ENCODE data around the gene SLC24A4. TPM values are rescaled to one million over a fixed set of nuclear protein-coding genes. Genes with fewer than 3 reads are reported as not detected.

SLC24A4 gene
- total RNA-seq, 1 experiment from 2014 or later: not detected

GRCh38 chr14:92341791-92342190 lies 18.8 kb downstream of the SLC24A4 start:
- H2AFZ ChIP-seq (ENCODE audit: low read length): no peak overlapping the region
- intact Hi-C loops (cut with micrococcal nuclease): no loop called here
- H3K4me1 ChIP-seq (ENCODE audit: insufficient read depth, low read length): no peaks in the 10 kb centered on the region
- no peak for TF ChIP-seq EZH2phosphoT487 (IDR thresholded peaks at IDR 0.05; ENCODE audit: borderline replicate concordance, low read length)
- TF ChIP-seq, protein P1, sequence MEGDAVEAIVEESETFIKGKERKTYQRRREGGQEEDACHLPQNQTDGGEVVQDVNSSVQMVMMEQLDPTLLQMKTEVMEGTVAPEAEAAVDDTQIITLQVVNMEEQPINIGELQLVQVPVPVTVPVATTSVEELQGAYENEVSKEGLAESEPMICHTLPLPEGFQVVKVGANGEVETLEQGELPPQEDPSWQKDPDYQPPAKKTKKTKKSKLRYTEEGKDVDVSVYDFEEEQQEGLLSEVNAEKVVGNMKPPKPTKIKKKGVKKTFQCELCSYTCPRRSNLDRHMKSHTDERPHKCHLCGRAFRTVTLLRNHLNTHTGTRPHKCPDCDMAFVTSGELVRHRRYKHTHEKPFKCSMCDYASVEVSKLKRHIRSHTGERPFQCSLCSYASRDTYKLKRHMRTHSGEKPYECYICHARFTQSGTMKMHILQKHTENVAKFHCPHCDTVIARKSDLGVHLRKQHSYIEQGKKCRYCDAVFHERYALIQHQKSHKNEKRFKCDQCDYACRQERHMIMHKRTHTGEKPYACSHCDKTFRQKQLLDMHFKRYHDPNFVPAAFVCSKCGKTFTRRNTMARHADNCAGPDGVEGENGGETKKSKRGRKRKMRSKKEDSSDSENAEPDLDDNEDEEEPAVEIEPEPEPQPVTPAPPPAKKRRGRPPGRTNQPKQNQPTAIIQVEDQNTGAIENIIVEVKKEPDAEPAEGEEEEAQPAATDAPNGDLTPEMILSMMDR (conservative IDR thresholded peaks at IDR 0.05; ENCODE audit: low read depth, low read length): no peak
- no peak for TF ChIP-seq EZH2 (IDR thresholded peaks at IDR 0.05; ENCODE audit: low read length, unreplicated experiment)
- no peaks in the 10 kb centered on the region for H3K9me2 ChIP-seq (replicated peaks; ENCODE audit: low read length)
- ChIA-PET POLR2A (ENCODE audit: unreplicated experiment) (no interaction called here), CTCF (no interaction called here)
- no peak overlapping the region for H3K27ac ChIP-seq (ENCODE audit: low read length)
- no peaks in the 10 kb centered on the region for H4K20me1 ChIP-seq (ENCODE audit: low read length)
- no peaks in the 10 kb centered on the region for H3F3A ChIP-seq (ENCODE audit: low read length, unreplicated experiment)
- no peak overlapping the region for H3K9ac ChIP-seq (ENCODE audit: low read length)
- H3K4me2 ChIP-seq (ENCODE audit: low read length): no peak overlapping the region
- no peak overlapping the region for H3K4me3 ChIP-seq (ENCODE audit: low read length)
- no TSS peak for BruUV-seq (replicated peaks)
- DNase-seq: no peak
- H3K9me3 ChIP-seq (ENCODE audit: low read length): no peaks in the 10 kb centered on the region
- H3K79me2 ChIP-seq (ENCODE audit: low read length): no peaks in the 10 kb centered on the region
- H3K36me3 ChIP-seq (ENCODE audit: low read depth, low read length): no peaks in the 10 kb centered on the region
- H3K27me3 ChIP-seq (ENCODE audit: low read length): peaks cover 41% of the 10 kb centered on the region
- ATAC-seq: no peak

DNA sequence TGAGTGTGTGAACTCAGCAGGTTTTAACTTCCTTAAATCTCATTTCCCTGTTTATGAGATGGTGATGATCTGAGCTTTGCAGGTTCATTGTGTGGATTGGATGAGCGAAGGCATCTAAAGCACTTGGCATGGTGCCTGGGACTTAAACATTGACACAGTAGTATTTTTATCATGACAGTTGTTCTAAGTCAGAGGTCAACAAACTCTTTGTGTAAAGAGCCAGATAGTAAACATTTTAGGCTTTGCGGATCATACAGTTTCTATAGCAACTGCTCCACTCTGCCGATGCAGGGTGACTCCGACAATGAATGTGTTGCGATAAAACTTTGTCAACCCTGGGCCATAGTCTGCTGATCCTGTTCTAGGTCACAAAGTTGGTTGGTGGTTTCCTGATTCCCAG lies 25.2 kb downstream of the SLC24A4 start:
- Histone ChIP-seq H3K9ac (ENCODE audit: low read length) (no peak overlapping the region), H3K36me3 (ENCODE audit: low read depth, low read length) (no peaks in the 10 kb centered on the region), H2AFZ (ENCODE audit: low read length) (no peak overlapping the region), H3K9me2 (replicated peaks; ENCODE audit: low read length) (no peaks in the 10 kb centered on the region), H3K4me1 (ENCODE audit: insufficient read depth, low read length) (peaks cover 17% of the 10 kb centered on the region), H3K4me2 (ENCODE audit: low read length) (peak overlapping the region; percentile 67), H3F3A (ENCODE audit: low read length, unreplicated experiment) (no peaks in the 10 kb centered on the region), H3K4me3 (ENCODE audit: low read length) (no peak overlapping the region; the same call in 1 of the 2 replicates), H3K9me3 (ENCODE audit: low read length) (no peaks in the 10 kb centered on the region), H3K27me3 (ENCODE audit: low read length) (no peaks in the 10 kb centered on the region), H3K79me2 (ENCODE audit: low read length) (no peaks in the 10 kb centered on the region), H3K27ac (ENCODE audit: low read length) (peak overlapping the region; percentile 52), H4K20me1 (ENCODE audit: low read length) (no peaks in the 10 kb centered on the region)
- TF ChIP-seq EZH2 (IDR thresholded peaks at IDR 0.05; ENCODE audit: low read length, unreplicated experiment): no peak
- ChIA-PET POLR2A (ENCODE audit: unreplicated experiment) (no interaction called here), CTCF (no interaction called here)
- DNase-seq (peak; percentile 95), ATAC-seq (peak; percentile 94)
- intact Hi-C loops (cut with micrococcal nuclease): no loop called here
- BruUV-seq (replicated peaks): no TSS peak

DNA sequence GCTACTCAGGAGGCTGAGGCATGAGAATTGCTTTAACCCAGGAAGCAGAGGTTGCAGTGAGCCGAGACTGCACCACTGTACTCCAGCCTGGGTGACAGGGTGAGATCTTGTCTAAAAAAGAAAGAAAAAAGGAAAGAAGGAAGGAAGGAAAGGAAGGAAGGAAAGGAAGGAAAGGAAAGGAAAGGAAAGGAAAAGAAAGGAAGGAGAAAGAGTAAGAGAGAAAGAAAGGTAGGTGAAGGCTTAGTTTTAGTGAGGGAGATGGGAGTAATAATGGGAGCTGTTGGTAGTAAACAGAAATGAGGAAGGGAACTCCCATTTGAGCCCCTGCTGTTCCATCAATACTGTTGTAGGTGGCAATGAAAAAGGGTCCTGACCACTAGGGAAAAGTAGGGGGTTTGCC lies 28.8 kb downstream of the SLC24A4 start:
- no peak overlapping the region for H3K4me2 ChIP-seq (ENCODE audit: low read length)
- DNase-seq: no peak
- POLR2A ChIA-PET (ENCODE audit: unreplicated experiment): no interaction called here

More for the DNA sequence above, 28.8 kb downstream of the SLC24A4 start:
- Histone ChIP-seq H3K9me3 (ENCODE audit: low read length) (no peaks in the 10 kb centered on the region), H2AFZ (ENCODE audit: low read length) (no peak overlapping the region), H3K79me2 (ENCODE audit: low read length) (no peaks in the 10 kb centered on the region), H3F3A (ENCODE audit: low read length, unreplicated experiment) (no peaks in the 10 kb centered on the region), H3K9ac (ENCODE audit: low read length) (no peak overlapping the region), H4K20me1 (ENCODE audit: low read length) (no peaks in the 10 kb centered on the region), H3K9me2 (replicated peaks; ENCODE audit: low read length) (no peaks in the 10 kb centered on the region), H3K27me3 (ENCODE audit: low read length) (no peaks in the 10 kb centered on the region), H3K36me3 (ENCODE audit: low read depth, low read length) (no peaks in the 10 kb centered on the region), H3K4me1 (ENCODE audit: insufficient read depth, low read length) (peaks cover 17% of the 10 kb centered on the region), H3K4me3 (ENCODE audit: low read length) (no peak overlapping the region), H3K27ac (ENCODE audit: low read length) (no peak overlapping the region)
- intact Hi-C loops (cut with micrococcal nuclease): no loop called here
- TF ChIP-seq EZH2 (IDR thresholded peaks at IDR 0.05; ENCODE audit: low read length, unreplicated experiment) (no peak), EZH2phosphoT487 (IDR thresholded peaks at IDR 0.05; ENCODE audit: borderline replicate concordance, low read length) (no peak)
- TF ChIP-seq, protein P1 (conservative IDR thresholded peaks at IDR 0.05; ENCODE audit: low read depth, low read length): no peak
- CTCF ChIA-PET: interaction anchor here (0.6 kb wide), 1 partner anchor 265 kb away, joined by 6 read pairs; no protein-coding TSS in a partner anchor
- no peak for ATAC-seq
- BruUV-seq (replicated peaks): no TSS peak
